HUES6 (cell line): Measurements from ENCODE around the gene CHID1.
A peak's percentile ranks its signal among the peaks of the same experiment; 100 is the strongest.

Source experiments
- H3K27ac ChIP-seq: 2 replicates; pipeline ENCODE4 v1.7.0; 2013; ENCODE audit warnings: low read depth, mild to moderate bottlenecking, low read length, inconsistent platforms
- H3K27me3 ChIP-seq: 2 replicates; pipeline ENCODE4 v1.6.1; 2013; ENCODE audit warnings: low read length; ENCODE audit not compliant: control insufficient read depth, insufficient read depth
- H3K36me3 ChIP-seq: 2 replicates; pipeline ENCODE4 v1.6.1; 2013; ENCODE audit warnings: low read length; ENCODE audit not compliant: control insufficient read depth, insufficient read depth
- H3K4me1 ChIP-seq: 2 replicates; pipeline ENCODE4 v1.6.1; 2013; ENCODE audit warnings: low read length; ENCODE audit not compliant: control insufficient read depth, insufficient read depth
- H3K4me3 ChIP-seq: 2 replicates; pipeline ENCODE4 v1.5.1; 2013; ENCODE audit warnings: low read depth, low read length
- H3K9ac ChIP-seq: one replicate; pipeline ENCODE4 v1.6.1; 2013; ENCODE audit warnings: mild to moderate bottlenecking, low read length
- H3K9me3 ChIP-seq: 2 replicates; pipeline ENCODE4 v1.6.1; 2013; ENCODE audit warnings: low read depth, low read length; ENCODE audit not compliant: control insufficient read depth, insufficient read depth

Gene CHID1

DNA sequence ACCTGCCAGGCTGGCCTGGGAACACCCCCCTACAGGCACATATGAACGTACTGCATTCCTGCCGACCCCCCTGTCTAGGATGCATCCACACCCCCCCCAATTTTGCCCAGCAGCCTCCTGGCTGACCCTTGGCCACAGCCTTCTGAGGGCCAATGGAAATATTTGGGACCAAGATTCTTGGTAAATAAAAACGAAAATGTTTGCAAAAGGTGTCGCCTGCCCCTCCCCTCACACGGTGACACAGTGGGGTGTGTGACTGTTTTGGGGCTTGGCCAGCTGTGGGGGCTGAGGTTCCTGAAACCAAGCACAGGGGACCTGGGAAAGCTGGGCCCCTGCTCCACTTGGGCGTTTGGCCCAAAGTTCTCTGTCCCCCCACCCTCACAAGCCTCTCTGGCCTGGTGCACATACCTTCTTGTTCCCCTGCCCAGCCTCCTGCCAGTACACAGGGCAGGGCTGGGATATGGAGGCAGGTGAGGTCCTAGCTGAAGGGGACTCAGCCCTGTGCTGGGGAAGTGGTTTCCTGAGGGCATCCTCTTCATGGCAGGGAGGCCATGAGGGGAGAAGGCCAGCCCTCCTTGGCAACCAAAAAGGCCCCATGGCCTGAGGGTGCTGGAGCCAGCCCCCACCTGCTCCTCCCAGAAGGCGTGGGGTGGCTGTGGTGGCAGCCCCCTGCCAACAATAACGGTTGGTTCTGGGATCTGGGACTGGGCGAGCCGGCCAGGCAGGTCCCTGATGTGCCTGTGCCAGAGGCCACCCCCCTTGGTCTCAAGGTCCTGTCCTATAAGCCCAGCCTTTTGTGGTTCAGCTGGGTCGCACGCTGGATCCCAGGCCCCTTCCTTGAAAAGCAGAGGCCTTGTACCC lies 85.0 kb downstream of the CHID1 start:
- H3K27ac ChIP-seq, result no peak overlapping the region
- peaks cover 55% of the 10 kb centered on the region for H3K27me3 ChIP-seq
- H3K9me3 ChIP-seq, result no peaks in the 10 kb centered on the region
- no peak overlapping the region for H3K4me3 ChIP-seq
- H3K9ac ChIP-seq, result no peak overlapping the region
- peaks cover 30% of the 10 kb centered on the region for H3K4me1 ChIP-seq
- H3K36me3 ChIP-seq, result peaks cover 16% of the 10 kb centered on the region; the same call in 1 of the 2 replicates

DNA sequence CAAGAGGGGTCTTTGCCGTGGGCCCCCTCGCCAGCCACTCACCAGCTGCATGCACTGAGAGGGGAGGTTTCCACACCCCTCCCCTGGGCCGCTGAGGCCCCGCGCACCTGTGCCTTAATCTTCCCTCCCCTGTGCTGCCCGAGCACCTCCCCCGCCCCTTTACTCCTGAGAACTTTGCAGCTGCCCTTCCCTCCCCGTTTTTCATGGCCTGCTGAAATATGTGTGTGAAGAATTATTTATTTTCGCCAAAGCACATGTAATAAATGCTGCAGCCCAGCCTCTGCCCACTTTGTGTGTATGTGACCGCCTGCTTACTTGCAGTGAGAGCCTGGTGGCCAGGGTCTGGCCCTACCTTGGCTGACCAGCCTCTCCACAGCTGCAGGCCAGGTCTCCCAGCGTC lies 85.7 kb downstream of the CHID1 start:
- Histone ChIP-seq H3K9me3 (no peaks in the 10 kb centered on the region), H3K36me3 (peaks cover 16% of the 10 kb centered on the region; the same call in 1 of the 2 replicates), H3K4me1 (peaks cover 26% of the 10 kb centered on the region), H3K9ac (no peak overlapping the region), H3K4me3 (no peak overlapping the region), H3K27ac (no peak overlapping the region), H3K27me3 (peaks cover 49% of the 10 kb centered on the region)

DNA sequence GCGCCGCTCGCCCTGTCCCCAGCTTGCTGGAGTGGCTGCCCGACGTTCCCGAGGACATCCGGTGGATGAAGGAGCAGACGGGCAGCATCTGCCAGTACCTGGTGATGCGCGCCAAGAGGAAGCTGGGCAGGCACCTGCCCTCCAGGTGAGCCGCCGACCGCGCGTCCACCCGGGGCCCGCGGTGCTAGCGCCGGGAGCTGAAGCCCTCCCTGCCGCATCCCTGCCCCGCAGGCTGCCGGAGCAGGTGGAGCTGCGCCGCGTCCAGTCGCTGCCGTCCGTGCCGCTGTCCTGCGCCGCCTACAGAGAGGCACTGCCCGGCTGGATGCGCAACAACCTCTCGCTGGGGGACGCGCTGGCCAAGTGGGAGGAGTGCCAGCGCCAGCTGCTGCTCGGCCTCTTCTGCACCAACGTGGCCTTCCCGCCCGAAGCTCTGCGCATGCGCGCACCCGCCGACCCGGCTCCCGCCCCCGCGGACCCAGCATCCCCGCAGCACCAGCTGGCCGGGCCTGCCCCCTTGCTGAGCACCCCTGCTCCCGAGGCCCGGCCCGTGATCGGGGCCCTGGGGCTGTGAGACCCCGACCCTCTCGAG lies 86.2 kb downstream of the CHID1 start:
- Histone ChIP-seq H3K36me3 (peaks cover 16% of the 10 kb centered on the region; the same call in 1 of the 2 replicates), H3K4me3 (peak overlapping the region; percentile 14; the same call in 1 of the 2 replicates), H3K9ac (no peak overlapping the region), H3K4me1 (peaks cover 21% of the 10 kb centered on the region), H3K27ac (no peak overlapping the region), H3K27me3 (peaks cover 43% of the 10 kb centered on the region), H3K9me3 (no peaks in the 10 kb centered on the region)

DNA sequence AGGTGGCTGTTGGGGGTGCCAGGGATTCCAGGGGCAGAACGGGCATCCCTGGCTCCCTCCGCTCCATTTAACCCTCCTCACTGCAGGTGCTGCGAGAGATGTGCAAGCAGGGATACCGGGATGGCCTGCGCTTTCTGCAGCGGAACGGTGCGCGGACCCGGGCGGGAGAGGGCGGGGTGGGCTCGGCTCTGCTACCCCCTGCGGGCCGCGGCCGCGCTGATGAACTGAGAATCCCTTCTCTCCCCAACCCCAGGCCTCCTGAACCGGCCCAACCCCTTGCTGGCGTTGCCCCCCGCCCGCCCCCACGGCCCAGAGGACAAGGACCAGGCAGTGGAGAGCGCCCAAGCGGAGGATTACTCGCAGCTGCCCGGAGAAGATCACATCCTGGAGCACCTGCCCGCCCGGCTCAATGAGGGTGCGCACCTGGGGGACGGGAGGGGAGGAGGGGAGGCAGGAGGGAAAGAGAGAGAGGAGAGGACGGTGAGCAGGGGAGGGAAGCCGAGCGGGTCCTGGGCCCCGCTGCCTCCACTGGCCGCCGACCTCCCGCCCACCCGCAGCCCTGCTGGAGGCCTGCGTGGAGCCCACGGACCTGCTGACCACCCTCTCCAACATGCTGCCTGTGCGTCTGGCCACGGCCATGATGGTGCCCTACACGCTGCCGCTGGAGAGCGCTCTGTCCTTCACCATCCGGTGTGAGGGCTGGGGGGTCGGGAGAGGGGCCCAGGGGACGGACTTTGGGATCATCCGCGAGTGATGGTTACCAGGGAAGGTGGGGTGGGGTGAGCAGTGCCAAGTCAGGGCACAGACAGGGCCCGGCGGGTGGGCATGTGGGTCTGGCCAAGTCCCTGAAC lies 86.9 kb downstream of the CHID1 start:
- Histone ChIP-seq H3K36me3 (peaks cover 16% of the 10 kb centered on the region; the same call in 1 of the 2 replicates), H3K4me1 (peaks cover 19% of the 10 kb centered on the region), H3K4me3 (no peak overlapping the region; the same call in 1 of the 2 replicates), H3K9ac (no peak overlapping the region), H3K27me3 (peaks cover 36% of the 10 kb centered on the region), H3K27ac (no peak overlapping the region), H3K9me3 (no peaks in the 10 kb centered on the region)

DNA sequence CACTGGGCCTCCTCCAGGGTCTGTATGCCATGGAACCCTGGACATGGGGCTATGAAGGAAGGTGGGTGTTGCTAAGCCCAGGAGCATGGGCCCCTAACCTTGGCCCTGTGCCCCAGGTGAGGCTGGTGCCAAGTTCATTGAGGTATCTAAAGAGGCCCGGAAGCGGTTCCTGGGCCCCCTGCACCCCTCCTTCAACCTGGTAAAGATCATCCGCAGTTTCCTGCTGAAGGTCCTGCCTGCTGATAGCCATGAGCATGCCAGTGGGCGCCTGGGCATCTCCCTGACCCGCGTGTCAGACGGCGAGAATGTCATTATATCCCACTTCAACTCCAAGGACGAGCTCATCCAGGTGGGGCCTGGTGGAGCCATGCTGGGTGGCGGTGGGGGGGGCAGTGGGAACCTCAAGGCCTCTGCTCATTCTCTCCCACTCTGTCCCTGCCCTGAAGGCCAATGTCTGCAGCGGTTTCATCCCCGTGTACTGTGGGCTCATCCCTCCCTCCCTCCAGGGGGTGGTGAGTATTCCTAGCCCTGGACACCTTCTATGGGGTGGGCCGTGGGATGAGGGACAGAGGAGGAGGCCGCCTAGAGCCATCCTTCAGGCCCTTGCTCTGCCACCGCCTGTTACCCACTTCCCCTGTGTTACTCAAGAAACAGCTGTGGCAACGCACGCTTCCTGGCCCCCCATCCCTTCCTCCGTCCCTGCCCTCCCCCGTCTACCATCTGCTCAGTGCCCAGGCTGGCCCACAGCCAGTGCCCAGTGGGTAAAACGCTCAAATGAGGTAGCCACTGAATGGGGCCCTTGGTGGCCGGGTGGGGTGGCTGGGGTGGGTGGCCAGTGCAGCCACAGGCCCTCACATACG lies 88.9 kb downstream of the CHID1 start:
- Histone ChIP-seq H3K9me3 (no peaks in the 10 kb centered on the region), H3K9ac (no peak overlapping the region), H3K36me3 (peaks cover 16% of the 10 kb centered on the region; the same call in 1 of the 2 replicates), H3K27me3 (peaks cover 17% of the 10 kb centered on the region; the same call in 1 of the 2 replicates), H3K4me1 (peaks cover 10% of the 10 kb centered on the region), H3K4me3 (no peak overlapping the region), H3K27ac (no peak overlapping the region)

DNA sequence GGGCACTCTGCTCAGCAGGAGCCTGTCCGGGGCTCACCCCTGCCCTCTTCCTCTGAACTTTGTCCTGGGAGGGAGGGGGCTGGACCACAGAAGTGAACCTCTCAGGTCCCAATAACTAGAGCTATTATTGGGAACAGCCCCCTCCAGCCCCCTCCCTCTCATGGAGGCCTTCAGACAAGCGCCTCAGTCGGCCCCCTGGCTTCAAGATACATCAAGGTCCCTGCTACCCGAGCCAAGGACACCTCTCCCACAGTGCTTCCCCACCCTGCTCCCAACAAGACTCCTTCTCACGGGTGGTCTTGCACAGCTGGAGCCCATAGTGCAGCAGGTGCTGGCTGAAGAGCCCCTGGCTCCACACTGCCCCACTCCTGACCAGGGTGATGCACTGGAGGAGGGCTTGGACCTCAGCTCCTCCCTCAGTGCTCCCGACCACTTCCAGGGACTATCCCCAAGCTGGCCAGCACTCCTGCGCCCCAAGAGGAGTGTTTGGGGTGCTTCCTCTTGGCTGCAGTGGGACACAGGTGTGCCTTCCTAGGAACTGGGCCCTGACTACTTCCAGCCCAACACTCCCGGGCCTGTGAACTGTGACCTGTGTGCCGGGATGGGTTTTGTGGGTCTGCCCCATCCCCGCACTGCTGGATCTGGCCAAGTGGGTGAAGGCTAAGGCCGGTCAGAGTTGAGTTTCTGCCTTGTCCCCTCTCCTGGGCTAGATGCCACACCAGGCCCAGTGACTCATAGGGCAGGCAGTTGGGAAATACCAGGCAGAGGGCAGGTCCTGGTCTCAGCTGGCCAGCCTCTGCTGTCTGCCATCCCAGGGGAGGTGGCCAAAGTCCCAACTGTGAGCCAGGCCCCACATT lies 89.7 kb downstream of the CHID1 start:
- Histone ChIP-seq H3K4me3 (peak overlapping the region; percentile 86), H3K9ac (no peak overlapping the region), H3K4me1 (peaks cover 10% of the 10 kb centered on the region), H3K36me3 (peaks cover 16% of the 10 kb centered on the region; the same call in 1 of the 2 replicates), H3K9me3 (no peaks in the 10 kb centered on the region), H3K27ac (no peak overlapping the region), H3K27me3 (peaks cover 9% of the 10 kb centered on the region; the same call in 1 of the 2 replicates)

DNA sequence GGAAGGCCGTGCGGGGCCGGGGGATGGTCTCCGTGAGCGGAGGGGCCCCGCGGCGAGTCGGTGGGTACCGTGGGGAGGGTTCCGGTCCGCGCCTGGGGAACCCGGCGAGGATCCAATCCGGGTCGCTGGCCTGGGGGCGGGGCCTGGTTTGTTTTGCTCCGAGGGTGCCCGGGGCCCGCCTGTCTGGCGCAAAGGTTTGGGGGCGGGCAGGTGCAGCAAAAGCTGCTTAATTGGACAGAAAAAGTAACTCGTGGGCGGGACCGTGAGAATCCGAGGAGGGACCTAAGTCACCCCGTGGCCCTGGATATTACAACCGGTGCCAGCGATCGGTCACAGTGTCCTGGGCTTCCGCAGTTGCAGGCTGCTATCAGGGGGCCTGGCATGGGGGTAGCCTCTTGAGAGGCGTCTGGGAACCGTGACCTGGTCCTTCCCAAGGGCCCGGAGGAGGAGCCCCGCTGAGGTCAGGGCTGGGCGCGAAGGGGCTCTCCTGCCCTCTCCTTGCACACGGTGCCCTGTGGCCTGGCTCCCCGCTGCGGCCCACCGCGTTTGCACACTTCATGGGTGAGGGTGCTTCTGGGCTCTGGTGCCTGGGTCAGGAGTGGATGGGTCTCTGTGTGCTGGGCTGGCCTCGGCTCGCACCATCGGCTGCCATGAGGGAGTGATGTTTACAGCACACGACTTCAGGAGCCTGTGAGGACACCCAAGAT lies 90.5 kb downstream of the CHID1 start:
- H3K36me3 ChIP-seq, result peaks cover 16% of the 10 kb centered on the region; the same call in 1 of the 2 replicates
- H3K9ac ChIP-seq, result peak overlapping the region; percentile 34
- H3K27ac ChIP-seq, result no peak overlapping the region
- peak overlapping the region; percentile 86 for H3K4me3 ChIP-seq
- peaks cover under 1% of the 10 kb centered on the region; the same call in 1 of the 2 replicates for H3K27me3 ChIP-seq
- no peaks in the 10 kb centered on the region for H3K9me3 ChIP-seq
- peaks cover 10% of the 10 kb centered on the region for H3K4me1 ChIP-seq

DNA sequence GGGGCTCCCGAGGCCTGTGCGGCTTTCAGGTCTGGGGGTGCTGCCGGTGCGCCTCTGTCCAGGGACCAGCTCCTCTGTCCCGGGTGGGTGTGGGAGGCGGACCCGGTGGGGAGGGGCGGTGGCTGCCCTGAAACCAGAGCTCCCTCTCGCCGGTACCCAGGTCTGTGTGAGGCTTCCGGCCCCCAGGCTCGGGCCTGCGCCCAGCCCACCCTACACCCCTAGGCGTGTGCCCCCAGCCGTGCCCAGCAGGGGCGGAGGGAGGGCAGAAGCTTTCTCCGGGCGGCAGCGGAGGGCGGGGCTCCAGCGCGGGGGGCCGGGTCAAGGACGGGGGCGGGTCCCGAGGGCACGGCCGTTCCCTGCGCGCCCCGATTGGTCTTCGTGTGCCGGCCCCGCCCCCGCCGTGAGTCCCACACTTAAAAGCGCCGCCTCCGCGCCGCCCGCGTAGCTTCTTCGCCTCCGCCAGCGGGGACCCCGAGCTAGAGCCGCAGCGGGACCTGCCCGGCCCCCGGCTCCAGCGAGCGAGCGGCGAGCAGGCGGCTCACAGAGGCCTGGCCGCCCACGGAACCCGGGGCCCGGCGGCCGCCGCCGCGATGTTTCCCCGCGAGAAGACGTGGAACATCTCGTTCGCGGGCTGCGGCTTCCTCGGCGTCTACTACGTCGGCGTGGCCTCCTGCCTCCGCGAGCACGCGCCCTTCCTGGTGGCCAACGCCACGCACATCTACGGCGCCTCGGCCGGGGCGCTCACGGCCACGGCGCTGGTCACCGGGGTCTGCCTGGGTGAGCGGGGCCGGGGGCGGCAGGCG lies 91.3 kb downstream of the CHID1 start:
- Histone ChIP-seq H3K9ac (peak overlapping the region; percentile 84), H3K27ac (no peak overlapping the region), H3K9me3 (no peaks in the 10 kb centered on the region), H3K36me3 (peaks cover 14% of the 10 kb centered on the region; the same call in 1 of the 2 replicates), H3K4me3 (peak overlapping the region; percentile 86), H3K4me1 (peaks cover 10% of the 10 kb centered on the region), H3K27me3 (no peaks in the 10 kb centered on the region; the same call in 1 of the 2 replicates)
